OCI-LY3 (cell line): ENCODE results near the gene GRP.

Experiments
- CTCF ChIP-seq: fragments of 200-600, 300-600 bp; sonication (generic); IDR thresholded peaks from 2 replicates; pipeline ENCODE4 v1.5.1; 2014; ENCODE audit warnings: antibody characterized with exemption, low read length, low read depth
- EZH2phosphoT487 ChIP-seq: fragments of 200-600 bp; shearing (Covaris generic); IDR thresholded peaks from 2 replicates; pipeline ENCODE4 v1.6.1; 2018; ENCODE audit warnings: antibody characterized with exemption, mixed run types, low read depth

- TF ChIP-seq CTCF (no peak), EZH2phosphoT487 (no peak)
These were observed 11.2 kb downstream of the GRP start for GRCh38 chr18:59231114-59231513.
